Endothelial cell of umbilical vein (primary cell): ENCODE measurements around the gene CLCN4. TPM values are rescaled to one million over a fixed set of nuclear protein-coding genes. Genes with fewer than 3 reads are reported as not detected.

Experiments used
- BruUV-seq: library from RNA; stranded (reverse); fragments of 400-500 nt; replicated peaks from 2 replicates; lab custom pipeline; 2021; lab: Mats Ljungman, UMichigan
- CTCF ChIA-PET: fragments of 300-600, 350-600 bp; sonication (Branson Sonifier 250); formaldehyde crosslinking; loops from one replicate; lab custom pipeline; 2021; ENCODE audit warnings: antibody characterized with exemption, inconsistent platforms; lab: Charles Lee
- POLR2A ChIA-PET: fragments of 300-600, 350-600 bp; sonication (Branson Sonifier 250); formaldehyde crosslinking; loops from one replicate; lab custom pipeline; 2021; ENCODE audit warnings: antibody characterized with exemption, inconsistent platforms; lab: Charles Lee
- DNase-seq: peaks from one replicate; pipeline ENCODE4 v3.0.0-alpha.2; 2011; ENCODE audit warnings: low read depth, low spot score
- FAIRE-seq: peaks from 2 replicates; lab custom pipeline; 2011; peaks lifted over from hg19 to GRCh38; lab: Jason Lieb, UNC
- H2AFZ ChIP-seq: 2 replicates; pipeline ENCODE4 v1.6.0; 2012; ENCODE audit warnings: low read depth, low read length, control low read depth, inconsistent platforms
- H3K27ac ChIP-seq: 2 replicates; pipeline ENCODE4 v1.5.1; 2011; ENCODE audit warnings: low read depth, mild to moderate bottlenecking, control low read depth, low read length, moderate library complexity; ENCODE audit not compliant: insufficient read depth
- H3K27me3 ChIP-seq, 2 experiments: 2 replicates each; pipeline versions ENCODE4 v1.6.0 to v1.6.1; 2011; ENCODE audit warnings: low read length in 2 of 2, mixed read lengths in 1 of 2; ENCODE audit not compliant: control insufficient read depth in 2 of 2, insufficient read depth in 2 of 2
- H3K36me3 ChIP-seq, 2 experiments: 2 replicates in 1 of 2; 3 replicates in 1 of 2; pipeline ENCODE4 v1.5.1; 2011; ENCODE audit warnings: low read length in 2 of 2, mild to moderate bottlenecking in 1 of 2, moderate library complexity in 1 of 2; ENCODE audit not compliant: control insufficient read depth in 2 of 2, insufficient read depth in 2 of 2; ENCODE audit errors: extremely low read depth in 1 of 2
- H3K4me1 ChIP-seq: 3 replicates; pipeline ENCODE4 v1.5.1; 2011; ENCODE audit warnings: mild to moderate bottlenecking, low read length; ENCODE audit not compliant: control insufficient read depth, insufficient read depth; ENCODE audit errors: extremely low read depth
- H3K4me2 ChIP-seq: 2 replicates; pipeline ENCODE4 v1.6.1; 2011; ENCODE audit warnings: low read length, control low read depth, mixed read lengths; ENCODE audit not compliant: insufficient read depth
- H3K4me3 ChIP-seq, 3 experiments: fragments of 200-600 bp in 1 of 3; sonication (generic), shearing (Covaris generic) in 1 of 3; replicated peaks in 1 of 3; 2 replicates each; pipeline ENCODE4 v1.5.1; 2011 to 2016; ENCODE audit warnings: control low read depth in 3 of 3, low read length in 3 of 3, mild to moderate bottlenecking in 2 of 3, inconsistent platforms in 1 of 3, low read depth in 1 of 3, moderate library complexity in 1 of 3; ENCODE audit not compliant: insufficient read depth in 1 of 3
- H3K79me2 ChIP-seq: 2 replicates; pipeline ENCODE4 v1.6.0; 2012; ENCODE audit warnings: low read length, inconsistent platforms; ENCODE audit not compliant: control insufficient read depth, insufficient read depth
- H3K9ac ChIP-seq: replicated peaks from 2 replicates; pipeline ENCODE3; 2011; ENCODE audit warnings: low read length, control low read depth; ENCODE audit not compliant: insufficient read depth; ENCODE audit errors: extremely low read depth
- H3K9me1 ChIP-seq: replicated peaks from 3 replicates; pipeline ENCODE4 v1.6.0; 2011; ENCODE audit warnings: mild to moderate bottlenecking, low read length; ENCODE audit not compliant: control insufficient read depth, insufficient read depth; ENCODE audit errors: extremely low read depth
- H3K9me3 ChIP-seq: replicated peaks from 2 replicates; pipeline ENCODE4 v1.5.1; 2012; ENCODE audit warnings: low read length, inconsistent platforms; ENCODE audit not compliant: control insufficient read depth, insufficient read depth
- H4K20me1 ChIP-seq: replicated peaks from 2 replicates; pipeline ENCODE3; 2011; ENCODE audit warnings: mild to moderate bottlenecking, low read length; ENCODE audit not compliant: control insufficient read depth, insufficient read depth; ENCODE audit errors: extremely low read depth
- EZH2 ChIP-seq: IDR thresholded peaks from 2 replicates; pipeline ENCODE4 v1.6.1; 2012; ENCODE audit warnings: borderline replicate concordance, low read depth, mild to moderate bottlenecking, moderate library complexity, low read length, inconsistent platforms; ENCODE audit not compliant: severe bottlenecking
- FOS ChIP-seq: IDR thresholded peaks from 2 replicates; pipeline ENCODE4 v1.6.1; 2011; ENCODE audit warnings: mild to moderate bottlenecking, low read length, moderate library complexity, borderline replicate concordance; ENCODE audit not compliant: insufficient read depth
- GATA2 ChIP-seq: IDR thresholded peaks from 2 replicates; pipeline ENCODE4 v1.7.0; 2011; ENCODE audit warnings: low read depth, mild to moderate bottlenecking, moderate library complexity, mixed read lengths, low read length; ENCODE audit not compliant: insufficient read length, insufficient read depth
- JUN ChIP-seq: IDR thresholded peaks from 2 replicates; pipeline ENCODE4 v1.6.1; 2011; ENCODE audit warnings: borderline replicate concordance, low read depth; ENCODE audit not compliant: insufficient read length, insufficient read depth
- MYC ChIP-seq: IDR thresholded peaks from one replicate; pipeline ENCODE4 v1.6.1; 2011; ENCODE audit warnings: mild to moderate bottlenecking, low read depth, low read length
- POLR2A ChIP-seq: IDR thresholded peaks from 2 replicates; pipeline ENCODE4 v1.6.1; 2012; ENCODE audit warnings: low read depth, mild to moderate bottlenecking, control low read depth, low read length
- POLR2AphosphoS5 ChIP-seq: IDR thresholded peaks from 2 replicates; pipeline ENCODE4 v1.6.1; 2012; ENCODE audit warnings: low read depth, mild to moderate bottlenecking, control low read depth, low read length, moderate library complexity; ENCODE audit not compliant: insufficient read depth
- dilution Hi-C: fragments of 300-500 bp; cut with MboI; formaldehyde crosslinking; loops from one replicate; pipeline ENCODE4 v1.15.0; 2019; ENCODE audit warnings: low sequenced_read_pairs; ENCODE audit not compliant: extremely low pct_ligation_motif_present
- intact Hi-C: fragments of 100-400 bp; cut with micrococcal nuclease; formaldehyde crosslinking; loops from one replicate; pipeline ENCODE4 v1.10.0; 2022
- polyA plus RNA-seq, 4 experiments: library from polyadenylated mRNA; depleted of rRNA in 3 of 4; stranded (reverse) in 3 of 4; unstranded in 1 of 4; fragments of >200 nt; gene quantifications; 2 replicates each; pipeline versions ENCODE4 v1.2.1 to v1.2.3, GENCODE V29; 2011 to 2012; ENCODE audit warnings: missing spikeins in 1 of 4
- total RNA-seq: library from RNA; stranded (reverse); gene quantifications from 2 replicates; pipeline ENCODE4 v1.2.3, GENCODE V29; 2021
- TF ChIP-seq, protein P1 (sequence below): IDR thresholded peaks from 2 replicates; pipeline ENCODE4 v1.6.1; 2011; ENCODE audit not compliant: insufficient read depth, insufficient read length
- TF ChIP-seq, protein P2 (sequence below), 2 donors: IDR thresholded peaks; 1 replicate in 1 of 2; 2 replicates in 1 of 2; pipeline ENCODE4 v1.5.1; 2011; ENCODE audit warnings: low read length in 2 of 2, mild to moderate bottlenecking in 2 of 2, moderate library complexity in 2 of 2, control low read depth in 1 of 2, inconsistent platforms in 1 of 2, low read depth in 1 of 2; ENCODE audit not compliant: insufficient read depth in 1 of 2; ENCODE audit errors: extremely low read depth in 1 of 2

CLCN4 gene
- total and polyA plus RNA-seq, 2 donors (not counting 3 experiments of a cell fraction or from before 2014, with no cell fraction given), result 7.6 to 19.8 TPM

DNA sequence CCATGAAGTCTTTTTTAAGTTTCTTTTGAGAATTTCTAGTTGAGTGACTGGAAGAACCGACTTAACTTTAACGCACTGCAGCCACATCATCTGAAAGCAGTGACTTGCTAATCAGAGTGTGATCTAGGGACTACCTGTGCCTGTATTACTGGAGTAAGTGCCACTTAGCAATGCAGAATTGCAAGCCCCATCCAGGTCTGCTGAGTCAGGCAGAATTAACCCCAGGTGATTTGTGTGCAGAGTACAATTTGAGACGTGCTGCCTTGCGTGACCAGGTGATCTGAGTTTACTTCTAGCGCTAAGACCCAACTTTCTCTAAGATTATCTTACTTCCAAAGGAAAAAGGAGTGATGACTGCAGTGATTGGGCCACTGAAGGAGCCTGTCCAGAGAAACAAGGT is 85.3 kb downstream of the CLCN4 start:
- no peaks in the 10 kb centered on the region for H3K9me1 ChIP-seq
- no TSS peak for BruUV-seq
- ChIA-PET CTCF (no interaction called here), POLR2A (no interaction called here)
- no peaks in the 10 kb centered on the region for H3K36me3 ChIP-seq
- no peaks in the 10 kb centered on the region for H3K9me3 ChIP-seq
- no peak for TF ChIP-seq FOS
- TF ChIP-seq MYC, result no peak
- TF ChIP-seq, protein P1, sequence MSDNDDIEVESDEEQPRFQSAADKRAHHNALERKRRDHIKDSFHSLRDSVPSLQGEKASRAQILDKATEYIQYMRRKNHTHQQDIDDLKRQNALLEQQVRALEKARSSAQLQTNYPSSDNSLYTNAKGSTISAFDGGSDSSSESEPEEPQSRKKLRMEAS, result no peak
- TF ChIP-seq POLR2AphosphoS5, result no peak
- no peak for TF ChIP-seq POLR2A
- no peak for TF ChIP-seq EZH2
- no peak for TF ChIP-seq JUN
- TF ChIP-seq GATA2, result no peak
- TF ChIP-seq, protein P2, sequence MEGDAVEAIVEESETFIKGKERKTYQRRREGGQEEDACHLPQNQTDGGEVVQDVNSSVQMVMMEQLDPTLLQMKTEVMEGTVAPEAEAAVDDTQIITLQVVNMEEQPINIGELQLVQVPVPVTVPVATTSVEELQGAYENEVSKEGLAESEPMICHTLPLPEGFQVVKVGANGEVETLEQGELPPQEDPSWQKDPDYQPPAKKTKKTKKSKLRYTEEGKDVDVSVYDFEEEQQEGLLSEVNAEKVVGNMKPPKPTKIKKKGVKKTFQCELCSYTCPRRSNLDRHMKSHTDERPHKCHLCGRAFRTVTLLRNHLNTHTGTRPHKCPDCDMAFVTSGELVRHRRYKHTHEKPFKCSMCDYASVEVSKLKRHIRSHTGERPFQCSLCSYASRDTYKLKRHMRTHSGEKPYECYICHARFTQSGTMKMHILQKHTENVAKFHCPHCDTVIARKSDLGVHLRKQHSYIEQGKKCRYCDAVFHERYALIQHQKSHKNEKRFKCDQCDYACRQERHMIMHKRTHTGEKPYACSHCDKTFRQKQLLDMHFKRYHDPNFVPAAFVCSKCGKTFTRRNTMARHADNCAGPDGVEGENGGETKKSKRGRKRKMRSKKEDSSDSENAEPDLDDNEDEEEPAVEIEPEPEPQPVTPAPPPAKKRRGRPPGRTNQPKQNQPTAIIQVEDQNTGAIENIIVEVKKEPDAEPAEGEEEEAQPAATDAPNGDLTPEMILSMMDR (IDR thresholded peaks at IDR 0.05; ENCODE audit: extremely low read depth in 1 of 2, insufficient read depth in 1 of 2, low read depth in 1 of 2, low read length in 2 of 2), result no peak
- FAIRE-seq, result no peak
- dilution Hi-C loops, result no loop called here
- no peaks in the 10 kb centered on the region for H3K4me1 ChIP-seq
- no peaks in the 10 kb centered on the region for H3K27me3 ChIP-seq
- no peak overlapping the region for H3K4me3 ChIP-seq
- H3K79me2 ChIP-seq, result no peaks in the 10 kb centered on the region
- no peak for DNase-seq
- H4K20me1 ChIP-seq, result no peaks in the 10 kb centered on the region
- intact Hi-C loops, result no loop called here
- H3K27ac ChIP-seq, result no peak overlapping the region
- H2AFZ ChIP-seq, result no peak overlapping the region
- H3K4me2 ChIP-seq, result no peak overlapping the region
- no peak overlapping the region for H3K9ac ChIP-seq
